AG20443 (cell line): ENCODE measurements around the gene YKT6.

Experiments
- DNase-seq: peaks from one replicate; pipeline ENCODE4 v3.0.0; 2012; ENCODE audit warnings: low spot score, mixed read lengths

YKT6 gene

GRCh38 chr7:44259547-44260457 is 59.0 kb downstream of the YKT6 start:
- DNase-seq = peak; percentile 92

- no peak for DNase-seq
These were observed 60.5 kb downstream of the YKT6 start for GRCh38 chr7:44261240-44261639.

GRCh38 chr7:44262031-44262430 is 61.3 kb downstream of the YKT6 start:
- no peak for DNase-seq

GRCh38 chr7:44263326-44264082 is 62.7 kb downstream of the YKT6 start:
- DNase-seq = no peak
